Tongue (tissue), 2 donors: ENCODE measurements around the gene LELP1. TPM values are rescaled to one million over a fixed set of nuclear protein-coding genes. Genes with fewer than 3 reads are reported as not detected.
"Not testable (repeated sequence)": the region's sequence is repeated elsewhere in the genome, so short reads cannot be mapped to it uniquely, and the experiment has no call there.

Source experiments
- DNase-seq: peaks from one replicate; pipeline ENCODE4 v3.0.0-alpha.2; 2015
- total RNA-seq: library from RNA; depleted of rRNA; stranded (reverse); fragments of >200 nt; gene quantifications from one replicate; pipeline ENCODE4 v1.2.3, GENCODE V29; 2014

Gene LELP1
- total RNA-seq: not detected

- no peak for DNase-seq
Measured at GRCh38 chr1:153203130-153203529, at the start of gene LELP1. TSS of gene LELP1 (plus strand) at chr1:153203430. CDS start at chr1:153204708, 1,278 bp downstream.

GRCh38 chr1:153155541-153155940, 47.7 kb upstream of the LELP1 start:
- DNase-seq: no peak

GRCh38 chr1:153168686-153169085, 34.5 kb upstream of the LELP1 start:
- no peak for DNase-seq

GRCh38 chr1:153174624-153175023, 28.6 kb upstream of the LELP1 start:
- peak; percentile 40 for DNase-seq

GRCh38 chr1:153178922-153179321, 24.3 kb upstream of the LELP1 start:
- no peak for DNase-seq

- no peak for DNase-seq
Measured at GRCh38 chr1:153180556-153180955, 22.7 kb upstream of the LELP1 start.

GRCh38 chr1:153188301-153188700, 14.9 kb upstream of the LELP1 start:
- DNase-seq: not testable (repeated sequence)

- DNase-seq: no peak
Measured at GRCh38 chr1:153190373-153190772, 12.9 kb upstream of the LELP1 start.

- DNase-seq: peak; percentile 20
Measured at GRCh38 chr1:153192697-153193096, 10.5 kb upstream of the LELP1 start.

GRCh38 chr1:153194331-153195050, 8.7 kb upstream of the LELP1 start:
- DNase-seq: no peak

GRCh38 chr1:153195216-153195615, 8.0 kb upstream of the LELP1 start:
- no peak for DNase-seq

GRCh38 chr1:153202006-153202405, 1.2 kb upstream of the LELP1 start:
- no peak for DNase-seq

- DNase-seq: no peak
Measured at GRCh38 chr1:153206631-153207030, 3.4 kb downstream of the LELP1 start.

- no peak for DNase-seq
Measured at GRCh38 chr1:153210206-153210605, 7.0 kb downstream of the LELP1 start.

GRCh38 chr1:153212201-153212600, 9.0 kb downstream of the LELP1 start:
- DNase-seq: no peak

- no peak for DNase-seq
Measured at GRCh38 chr1:153213519-153213918, 10.3 kb downstream of the LELP1 start.

- DNase-seq: no peak
Measured at GRCh38 chr1:153217212-153217611, 14.0 kb downstream of the LELP1 start, which contains the start of gene PRR9. TSS of gene PRR9 (plus strand) at chr1:153217584. CDS start at chr1:153218145, 561 bp downstream.

- DNase-seq: no peak
Measured at GRCh38 chr1:153217744-153218416, 14.7 kb downstream of the LELP1 start.

- DNase-seq: peak; percentile 36
Measured at GRCh38 chr1:153220606-153221303, 17.5 kb downstream of the LELP1 start.

GRCh38 chr1:153223040-153223891, 20.0 kb downstream of the LELP1 start:
- DNase-seq: peak; percentile 75

GRCh38 chr1:153227810-153228209, 24.6 kb downstream of the LELP1 start:
- no peak for DNase-seq

- DNase-seq: no peak
Measured at GRCh38 chr1:153228491-153228890, 25.3 kb downstream of the LELP1 start.
